Measurements from ENCODE around the gene FBXO7. TPM values are rescaled to one million over a fixed set of nuclear protein-coding genes. Genes with fewer than 3 reads are reported as not detected.

Gene FBXO7
- total RNA-seq, 1 donor from 2014 or later = 105 TPM

- Histone ChIP-seq H3K27me3 (ENCODE audit: control insufficient read depth, insufficient read depth, low read length) (no peaks in the 10 kb centered on the region), H3K4me3 (ENCODE audit: low read depth, low read length) (no peak overlapping the region), H3K36me3 (ENCODE audit: control insufficient read depth, insufficient read depth, low read length) (no peaks in the 10 kb centered on the region)
- no peak for TF ChIP-seq CTCF (IDR thresholded peaks at IDR 0.05; ENCODE audit: insufficient read depth, low read length, poor library complexity, severe bottlenecking)
- no peak for DNase-seq (ENCODE audit: low read depth)
Observed at GRCh38 chr22:32509045-32509444, 34.4 kb downstream of the FBXO7 start.

- no peak for DNase-seq (ENCODE audit: low read depth)
- H3K4me3 ChIP-seq (ENCODE audit: low read depth, low read length) = no peak overlapping the region
- TF ChIP-seq CTCF (IDR thresholded peaks at IDR 0.05; ENCODE audit: insufficient read depth, low read length, poor library complexity, severe bottlenecking) = no peak
- H3K36me3 ChIP-seq (ENCODE audit: control insufficient read depth, insufficient read depth, low read length) = no peaks in the 10 kb centered on the region
- no peaks in the 10 kb centered on the region for H3K27me3 ChIP-seq (ENCODE audit: control insufficient read depth, insufficient read depth, low read length)
Observed at GRCh38 chr22:32511274-32511673, 36.7 kb downstream of the FBXO7 start.

- TF ChIP-seq CTCF (IDR thresholded peaks at IDR 0.05; ENCODE audit: insufficient read depth, low read length, poor library complexity, severe bottlenecking) = no peak
- no peaks in the 10 kb centered on the region for H3K36me3 ChIP-seq (ENCODE audit: control insufficient read depth, insufficient read depth, low read length)
- no peaks in the 10 kb centered on the region for H3K27me3 ChIP-seq (ENCODE audit: control insufficient read depth, insufficient read depth, low read length)
- no peak for DNase-seq (ENCODE audit: low read depth)
- H3K4me3 ChIP-seq (ENCODE audit: low read depth, low read length) = no peak overlapping the region
Observed at GRCh38 chr22:32511776-32512175, 37.2 kb downstream of the FBXO7 start.

- H3K27me3 ChIP-seq (ENCODE audit: control insufficient read depth, insufficient read depth, low read length) = no peaks in the 10 kb centered on the region
- no peaks in the 10 kb centered on the region for H3K36me3 ChIP-seq (ENCODE audit: control insufficient read depth, insufficient read depth, low read length)
- TF ChIP-seq CTCF (IDR thresholded peaks at IDR 0.05; ENCODE audit: insufficient read depth, low read length, poor library complexity, severe bottlenecking) = no peak
- no peak overlapping the region for H3K4me3 ChIP-seq (ENCODE audit: low read depth, low read length)
- no peak for DNase-seq (ENCODE audit: low read depth)
Observed at GRCh38 chr22:32512267-32512982, 37.8 kb downstream of the FBXO7 start.

- no peaks in the 10 kb centered on the region for H3K27me3 ChIP-seq (ENCODE audit: control insufficient read depth, insufficient read depth, low read length)
- no peak for DNase-seq (ENCODE audit: low read depth)
- TF ChIP-seq CTCF (IDR thresholded peaks at IDR 0.05; ENCODE audit: insufficient read depth, low read length, poor library complexity, severe bottlenecking) = no peak
- no peak overlapping the region for H3K4me3 ChIP-seq (ENCODE audit: low read depth, low read length)
- H3K36me3 ChIP-seq (ENCODE audit: control insufficient read depth, insufficient read depth, low read length) = no peaks in the 10 kb centered on the region
Observed at GRCh38 chr22:32515084-32515483, 40.5 kb downstream of the FBXO7 start.

GRCh38 chr22:32517488-32517887, 42.9 kb downstream of the FBXO7 start:
- TF ChIP-seq CTCF (IDR thresholded peaks at IDR 0.05; ENCODE audit: insufficient read depth, low read length, poor library complexity, severe bottlenecking) = no peak
- Histone ChIP-seq H3K27me3 (ENCODE audit: control insufficient read depth, insufficient read depth, low read length) (no peaks in the 10 kb centered on the region), H3K4me3 (ENCODE audit: low read depth, low read length) (no peak overlapping the region), H3K36me3 (ENCODE audit: control insufficient read depth, insufficient read depth, low read length) (no peaks in the 10 kb centered on the region)
- no peak for DNase-seq (ENCODE audit: low read depth)
